ENCODE data around the gene NHSL2. TPM values are rescaled to one million over a fixed set of nuclear protein-coding genes. Genes with fewer than 3 reads are reported as not detected.

NHSL2 gene
- total RNA-seq, 2 experiments from 2014 or later = 0.21 to 0.50 TPM

DNA sequence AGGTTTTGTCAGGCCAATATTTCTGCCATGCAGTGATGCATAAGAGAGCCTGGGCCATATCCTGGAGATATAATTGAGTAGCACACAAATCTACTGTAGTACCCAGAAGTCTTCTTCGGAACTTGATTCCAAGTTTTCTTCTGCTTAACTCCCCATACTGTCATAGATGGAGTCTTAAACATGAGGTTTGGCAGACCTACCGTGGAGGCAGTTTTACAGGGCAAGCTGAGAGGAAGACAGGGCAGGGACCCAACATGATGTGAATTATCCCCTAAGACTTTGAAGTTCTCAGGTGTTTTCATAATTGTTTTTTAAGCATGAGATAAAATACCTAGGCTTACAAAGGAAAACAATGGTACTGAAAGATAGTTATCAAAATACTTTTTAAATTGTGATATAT is 18.2 kb downstream of the NHSL2 start:
- no peak overlapping the region for H3K4me3 Mint-ChIP-seq
- H3K27me3 Mint-ChIP-seq = peaks cover 4% of the 10 kb centered on the region
- no peak overlapping the region for H3K27ac Mint-ChIP-seq
- intact Hi-C loops (cut with DNase I, micrococcal nuclease) = no loop called here
- ATAC-seq (no peak), DNase-seq (no peak)
- ChIA-PET POLR2A (no interaction called here), CTCF (no interaction called here)
- H3K4me1 Mint-ChIP-seq = no peaks in the 10 kb centered on the region
- H3K36me3 Mint-ChIP-seq (ENCODE audit: low read depth) = no peaks in the 10 kb centered on the region
- no peaks in the 10 kb centered on the region for H3K9me3 Mint-ChIP-seq (ENCODE audit: low read depth)

DNA sequence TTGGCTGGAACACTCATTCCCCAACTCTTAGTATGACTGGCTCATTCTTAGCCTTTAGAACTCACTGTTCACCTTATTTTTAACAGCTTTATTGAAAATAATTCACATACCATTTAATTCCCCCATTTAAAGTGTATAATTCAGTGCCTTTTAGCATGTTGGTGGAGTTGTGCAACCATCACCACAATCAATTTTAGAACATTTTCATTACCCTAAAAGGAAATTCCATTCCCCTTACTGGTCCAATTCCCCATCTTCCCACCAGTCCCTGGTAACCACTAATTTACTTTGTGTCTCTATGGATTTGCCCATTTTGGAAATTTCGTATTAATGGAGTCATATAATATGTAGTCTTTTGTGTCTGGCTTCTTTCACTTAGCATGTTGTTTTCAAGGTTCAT is 19.7 kb downstream of the NHSL2 start:
- Mint-ChIP-seq H3K36me3 (ENCODE audit: low read depth) (no peaks in the 10 kb centered on the region), H3K27ac (no peak overlapping the region), H3K9me3 (ENCODE audit: low read depth) (no peaks in the 10 kb centered on the region), H3K4me1 (no peaks in the 10 kb centered on the region), H3K4me3 (no peak overlapping the region), H3K27me3 (peaks cover 7% of the 10 kb centered on the region)
- DNase-seq (no peak), ATAC-seq (no peak)
- ChIA-PET CTCF (no interaction called here), POLR2A (no interaction called here)
- intact Hi-C loops (cut with DNase I, micrococcal nuclease) = no loop called here

DNA sequence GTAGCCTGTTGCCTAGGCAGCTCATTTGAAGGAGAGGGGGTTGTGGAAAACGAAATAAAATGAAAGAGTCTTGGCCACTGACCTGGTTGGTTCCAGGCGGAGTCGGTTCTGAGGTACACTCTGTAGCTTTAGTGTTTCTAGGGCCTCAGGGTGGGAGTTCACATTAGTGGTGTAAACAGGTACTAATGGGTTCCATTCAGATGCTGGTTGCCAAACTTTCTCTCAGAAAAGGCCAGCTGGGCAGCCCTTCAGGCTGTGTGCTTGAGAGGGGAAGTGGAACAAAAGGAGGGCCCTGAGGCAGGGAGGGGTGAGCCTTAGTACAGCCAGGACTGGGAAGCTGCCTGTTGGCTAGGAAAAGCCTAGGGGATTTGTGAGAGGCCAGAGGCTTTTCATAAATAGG is 24.8 kb downstream of the NHSL2 start:
- H3K27me3 Mint-ChIP-seq = peaks cover 7% of the 10 kb centered on the region
- CTCF ChIA-PET = no interaction called here

DNA sequence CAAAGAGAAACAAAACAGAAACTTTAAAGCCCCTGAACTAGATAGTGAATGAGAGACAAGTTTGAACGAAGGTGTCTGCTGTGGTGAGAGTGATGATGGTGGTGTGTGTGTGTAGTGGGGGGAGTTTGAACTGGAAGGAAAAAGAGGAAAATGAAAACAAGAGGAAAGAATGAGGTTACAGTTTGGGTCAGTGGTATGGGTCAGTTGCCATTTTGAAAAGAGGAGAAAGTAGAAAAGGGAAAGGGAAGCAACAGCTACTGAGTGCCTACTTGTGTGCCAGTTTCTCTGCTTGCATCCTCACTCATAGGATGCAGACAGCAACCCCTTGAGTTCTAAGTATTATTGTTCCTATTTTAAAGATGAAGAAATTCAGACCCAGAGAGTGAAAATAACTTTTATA is 26.0 kb downstream of the NHSL2 start:
- intact Hi-C loops (cut with DNase I, micrococcal nuclease) = no loop called here
- Mint-ChIP-seq H3K9me3 (ENCODE audit: low read depth) (no peaks in the 10 kb centered on the region), H3K4me1 (no peaks in the 10 kb centered on the region), H3K27me3 (peaks cover 7% of the 10 kb centered on the region), H3K36me3 (ENCODE audit: low read depth) (no peaks in the 10 kb centered on the region), H3K27ac (no peak overlapping the region), H3K4me3 (no peak overlapping the region)
- POLR2A ChIA-PET = no interaction called here
- CTCF ChIA-PET = no interaction called here
- no peak for ATAC-seq
- no peak for DNase-seq

More for the DNA sequence above, 24.8 kb downstream of the NHSL2 start:
- no peak overlapping the region for H3K27ac Mint-ChIP-seq
- no peaks in the 10 kb centered on the region for H3K4me1 Mint-ChIP-seq
- DNase-seq (no peak), ATAC-seq (no peak)
- no peaks in the 10 kb centered on the region for H3K36me3 Mint-ChIP-seq (ENCODE audit: low read depth)
- POLR2A ChIA-PET = no interaction called here
- no peaks in the 10 kb centered on the region for H3K9me3 Mint-ChIP-seq (ENCODE audit: low read depth)
- intact Hi-C loops (cut with DNase I, micrococcal nuclease) = no loop called here
- no peak overlapping the region for H3K4me3 Mint-ChIP-seq

DNA sequence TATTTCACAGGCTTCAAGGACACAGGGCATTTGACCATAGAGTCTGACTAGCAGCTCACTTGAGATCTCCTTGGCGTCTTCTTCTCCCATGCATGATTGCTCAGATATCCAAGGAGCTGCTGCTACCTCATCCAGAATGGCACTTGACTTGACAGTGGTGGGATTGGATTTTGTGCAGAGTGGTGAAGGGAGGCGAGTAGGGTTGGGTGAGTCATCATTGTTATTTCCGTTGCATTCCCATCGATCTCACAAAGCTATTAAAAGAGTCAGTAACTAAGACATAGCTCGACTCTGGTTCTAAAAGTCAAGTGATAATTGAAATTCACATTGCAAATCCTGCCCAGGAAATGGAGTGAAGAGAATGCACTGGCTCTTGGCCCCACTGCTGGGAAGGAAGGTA is 27.7 kb downstream of the NHSL2 start:
- Mint-ChIP-seq H3K36me3 (ENCODE audit: low read depth) (no peaks in the 10 kb centered on the region), H3K4me1 (no peaks in the 10 kb centered on the region), H3K27me3 (peaks cover 3% of the 10 kb centered on the region), H3K4me3 (no peak overlapping the region), H3K9me3 (ENCODE audit: low read depth) (no peaks in the 10 kb centered on the region), H3K27ac (no peak overlapping the region)
- ATAC-seq = no peak
- CTCF ChIA-PET = interaction anchor here (0.6 kb wide), 1 partner anchor 12 kb away, joined by 4 read pairs; no protein-coding TSS in a partner anchor
- intact Hi-C loops (cut with DNase I, micrococcal nuclease) = no loop called here
- POLR2A ChIA-PET = no interaction called here
- no peak for DNase-seq

DNA sequence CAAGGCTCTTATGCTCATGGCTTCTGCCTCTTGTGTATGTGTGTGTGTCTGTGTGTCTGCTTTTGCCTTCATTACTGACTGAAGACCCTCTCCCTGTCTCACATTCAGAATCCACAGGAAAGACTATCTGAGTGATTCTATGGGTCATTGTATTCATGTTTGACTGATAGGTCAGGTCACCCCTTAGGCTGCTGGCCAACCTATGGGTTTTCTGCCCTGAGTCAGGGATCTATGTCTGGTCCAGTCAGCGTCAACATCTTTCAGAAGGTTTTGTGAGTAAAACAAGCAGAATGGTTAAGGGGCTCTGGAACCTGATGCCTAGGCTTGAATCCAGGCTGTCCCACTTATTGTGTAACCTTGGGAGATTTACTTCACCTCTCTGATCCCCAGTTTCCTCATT is 30.5 kb downstream of the NHSL2 start:
- no peaks in the 10 kb centered on the region for H3K36me3 Mint-ChIP-seq (ENCODE audit: low read depth)
- peaks cover 2% of the 10 kb centered on the region for H3K27me3 Mint-ChIP-seq
- POLR2A ChIA-PET = no interaction called here
- intact Hi-C loops (cut with DNase I, micrococcal nuclease) = no loop called here
- DNase-seq (no peak), ATAC-seq (no peak)
- CTCF ChIA-PET = interaction anchor here (1.1 kb wide), 1 partner anchor 81 kb away, joined by 3 read pairs; no protein-coding TSS in a partner anchor
- no peaks in the 10 kb centered on the region for H3K4me1 Mint-ChIP-seq
- H3K9me3 Mint-ChIP-seq (ENCODE audit: low read depth) = no peaks in the 10 kb centered on the region
- H3K27ac Mint-ChIP-seq = no peak overlapping the region
- H3K4me3 Mint-ChIP-seq = no peak overlapping the region

DNA sequence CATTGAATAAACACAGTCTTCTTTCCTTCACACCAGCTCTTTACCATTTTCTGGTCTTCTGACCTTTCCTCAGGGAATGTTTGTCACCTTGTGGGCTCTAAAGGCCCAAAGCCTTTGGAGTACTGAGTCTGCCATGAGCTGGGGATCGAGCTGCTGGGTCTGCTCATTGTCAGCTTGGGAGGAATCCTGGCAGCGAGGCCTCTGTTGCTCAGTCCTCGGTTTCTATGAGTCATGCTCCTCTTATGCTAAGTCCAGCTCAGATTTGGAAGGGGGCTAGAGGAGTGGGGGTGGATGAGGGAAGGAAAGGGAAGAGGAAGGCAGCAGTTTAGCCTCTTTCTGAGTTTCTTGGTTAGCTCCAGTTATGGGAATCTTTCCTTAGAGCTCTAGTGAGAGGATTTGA is 31.1 kb downstream of the NHSL2 start:
- ATAC-seq = no peak

DNA sequence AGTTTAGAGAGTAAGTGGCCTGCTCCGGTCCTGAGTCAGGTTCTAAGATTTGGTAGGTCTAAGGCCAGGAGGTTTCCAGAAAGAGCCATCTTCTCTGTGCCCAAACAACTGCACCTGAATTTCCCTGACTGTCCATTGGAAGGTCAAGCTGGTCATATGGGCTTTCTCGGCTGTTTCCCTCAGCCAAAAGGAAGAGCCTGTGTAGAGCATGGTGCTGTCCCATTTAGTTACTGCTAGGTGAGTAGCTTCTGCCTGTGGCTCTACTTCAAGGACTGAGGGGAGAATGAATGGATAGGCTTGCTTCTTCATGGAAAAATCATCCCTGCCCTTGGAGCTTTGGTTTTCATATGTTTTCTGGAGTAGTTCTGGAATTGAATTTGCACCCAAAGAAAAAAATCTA is 33.7 kb downstream of the NHSL2 start:
- DNase-seq = no peak
- no peak for ATAC-seq
- H3K27me3 Mint-ChIP-seq = peaks cover 2% of the 10 kb centered on the region
- H3K9me3 Mint-ChIP-seq (ENCODE audit: low read depth) = no peaks in the 10 kb centered on the region
- ChIA-PET CTCF (no interaction called here), POLR2A (no interaction called here)
- H3K4me3 Mint-ChIP-seq = no peak overlapping the region
- intact Hi-C loops (cut with DNase I, micrococcal nuclease) = no loop called here
- no peaks in the 10 kb centered on the region for H3K4me1 Mint-ChIP-seq
- no peak overlapping the region for H3K27ac Mint-ChIP-seq
- H3K36me3 Mint-ChIP-seq (ENCODE audit: low read depth) = no peaks in the 10 kb centered on the region

More for the DNA sequence above, 31.1 kb downstream of the NHSL2 start:
- intact Hi-C loops (cut with DNase I, micrococcal nuclease) = no loop called here
- no peak overlapping the region for H3K27ac Mint-ChIP-seq
- no peak for DNase-seq
- H3K4me3 Mint-ChIP-seq = no peak overlapping the region
- H3K27me3 Mint-ChIP-seq = peaks cover 2% of the 10 kb centered on the region
- ChIA-PET CTCF (interaction anchor here (0.5 to 1.1 kb wide), 3 partner anchors 56 to 352 kb away, joined by 3 read pairs; no protein-coding TSS in a partner anchor), POLR2A (no interaction called here)
- no peaks in the 10 kb centered on the region for H3K4me1 Mint-ChIP-seq
- no peaks in the 10 kb centered on the region for H3K36me3 Mint-ChIP-seq (ENCODE audit: low read depth)
- H3K9me3 Mint-ChIP-seq (ENCODE audit: low read depth) = no peaks in the 10 kb centered on the region

DNA sequence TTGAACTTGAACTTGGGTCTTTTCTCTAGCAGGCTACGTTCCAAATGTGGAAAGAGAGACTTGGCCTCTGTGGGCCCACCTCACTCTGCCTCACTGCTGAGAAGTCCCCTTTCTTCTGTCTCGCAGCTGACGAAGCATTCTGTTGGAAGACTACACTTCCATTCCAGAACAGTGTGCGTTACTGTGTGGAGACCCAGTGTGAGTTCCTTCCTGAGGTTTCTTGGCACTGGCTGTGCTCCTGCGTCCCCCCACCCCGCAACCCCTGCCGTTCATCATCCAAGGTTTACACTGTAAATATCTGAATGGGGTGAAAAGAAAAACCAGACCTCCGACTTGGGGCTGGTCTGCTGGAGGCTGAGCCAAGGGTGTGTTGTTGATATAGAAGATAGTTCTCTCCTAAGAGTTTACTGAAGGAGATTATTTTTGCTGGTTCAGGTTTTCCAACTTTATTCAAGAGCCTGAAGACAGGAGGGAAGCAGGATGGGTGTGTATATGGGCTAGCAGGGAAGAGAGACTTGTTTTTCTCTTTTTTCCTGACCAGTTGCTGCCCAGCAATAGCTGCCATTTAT is 34.7 kb downstream of the NHSL2 start:
- Mint-ChIP-seq H3K4me3 (no peak overlapping the region), H3K36me3 (ENCODE audit: low read depth) (no peaks in the 10 kb centered on the region), H3K9me3 (ENCODE audit: low read depth) (no peaks in the 10 kb centered on the region), H3K27me3 (peaks cover 2% of the 10 kb centered on the region), H3K4me1 (no peaks in the 10 kb centered on the region), H3K27ac (no peak overlapping the region)
- POLR2A ChIA-PET = interaction anchor here (0.6 kb wide), 1 partner anchor 33 kb away, joined by 3 read pairs; no protein-coding TSS in a partner anchor
- ATAC-seq = no peak
- CTCF ChIA-PET = no interaction called here
- intact Hi-C loops (cut with DNase I, micrococcal nuclease) = no loop called here
- DNase-seq = no peak

DNA sequence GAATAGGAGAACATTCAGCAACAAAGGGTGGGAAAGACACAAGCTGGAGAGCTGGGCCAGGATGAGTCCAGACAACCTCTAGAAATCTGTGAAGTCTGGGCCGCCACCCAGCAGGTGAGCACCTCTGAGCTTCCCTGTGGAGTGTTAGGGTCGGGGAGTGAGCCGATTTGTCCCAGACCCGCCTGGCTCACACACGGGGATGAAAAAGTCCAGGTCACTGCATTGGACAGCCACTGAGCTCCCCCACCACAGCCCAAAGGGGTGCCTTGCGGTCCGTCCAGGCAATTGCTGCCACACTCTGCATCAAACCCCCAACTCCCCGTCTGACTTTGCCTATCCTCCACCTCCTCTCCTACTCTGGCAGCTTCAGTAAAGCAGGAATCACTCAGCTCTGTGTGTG is 38.7 kb downstream of the NHSL2 start:
- ChIA-PET CTCF (no interaction called here), POLR2A (no interaction called here)
- intact Hi-C loops (cut with DNase I, micrococcal nuclease) = no loop called here
- H3K36me3 Mint-ChIP-seq (ENCODE audit: low read depth) = no peaks in the 10 kb centered on the region
- ATAC-seq (no peak), DNase-seq (no peak)
- H3K9me3 Mint-ChIP-seq (ENCODE audit: low read depth) = no peaks in the 10 kb centered on the region
- no peak overlapping the region for H3K4me3 Mint-ChIP-seq
- peaks cover 2% of the 10 kb centered on the region for H3K27me3 Mint-ChIP-seq
- H3K4me1 Mint-ChIP-seq = no peaks in the 10 kb centered on the region
- no peak overlapping the region for H3K27ac Mint-ChIP-seq

DNA sequence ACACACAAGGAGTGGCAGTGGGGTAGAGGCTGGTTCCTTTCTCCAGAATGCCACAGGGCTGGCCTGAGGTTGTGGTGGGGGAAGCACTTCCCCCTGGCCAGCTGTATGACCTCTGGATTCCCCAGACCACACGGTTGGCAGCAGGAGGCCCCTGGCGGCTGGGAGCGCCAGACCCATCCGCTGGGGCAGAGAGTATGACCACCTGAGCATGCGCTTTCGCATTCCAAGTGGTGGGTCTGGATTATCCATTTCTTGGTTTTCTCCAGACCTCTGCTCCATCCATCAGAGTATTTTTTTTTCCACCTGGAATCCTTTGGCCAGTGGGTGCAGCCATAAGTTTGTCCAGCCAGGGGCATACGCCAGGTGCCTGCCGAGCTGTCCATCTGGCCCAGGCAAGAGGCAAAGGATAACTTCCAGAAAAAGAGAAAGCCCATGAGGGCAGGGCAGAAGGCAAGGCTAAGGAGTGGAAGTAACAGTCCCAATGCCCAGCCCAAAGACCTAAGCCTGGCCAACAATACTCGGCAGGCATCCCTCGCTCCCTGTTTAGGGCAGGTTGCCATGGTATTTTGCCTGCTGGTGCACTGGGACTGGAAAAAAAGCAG is 39.3 kb downstream of the NHSL2 start:
- H3K9me3 Mint-ChIP-seq (ENCODE audit: low read depth) = no peaks in the 10 kb centered on the region
- H3K27me3 Mint-ChIP-seq = peaks cover 2% of the 10 kb centered on the region
- CTCF ChIA-PET = no interaction called here
- no peaks in the 10 kb centered on the region for H3K4me1 Mint-ChIP-seq
- intact Hi-C loops (cut with DNase I, micrococcal nuclease) = no loop called here
- ATAC-seq = no peak
- no peak overlapping the region for H3K4me3 Mint-ChIP-seq
- POLR2A ChIA-PET = no interaction called here
- no peak overlapping the region for H3K27ac Mint-ChIP-seq
- no peak for DNase-seq
- no peaks in the 10 kb centered on the region for H3K36me3 Mint-ChIP-seq (ENCODE audit: low read depth)

DNA sequence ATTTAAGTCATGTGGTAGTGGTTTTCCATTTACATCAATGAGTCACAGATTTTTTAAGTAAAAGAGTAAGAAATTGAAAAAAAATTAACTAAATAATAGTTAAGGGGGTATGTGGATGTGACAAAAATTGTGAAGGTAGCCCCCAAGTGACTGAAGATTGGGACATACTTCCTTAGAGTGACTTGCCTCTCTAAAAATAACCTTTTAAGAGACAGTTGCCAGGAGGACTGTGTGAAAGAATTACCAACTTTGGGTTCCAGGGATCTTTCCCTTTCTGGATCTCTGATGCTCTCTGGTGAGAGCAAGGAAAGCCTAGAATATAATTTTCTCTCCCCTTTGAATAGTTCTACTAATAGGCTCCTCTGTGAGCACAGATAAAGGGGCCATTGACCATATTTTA is 42.7 kb downstream of the NHSL2 start:
- Mint-ChIP-seq H3K4me3 (no peak overlapping the region), H3K27ac (no peak overlapping the region), H3K36me3 (ENCODE audit: low read depth) (no peaks in the 10 kb centered on the region), H3K27me3 (no peaks in the 10 kb centered on the region), H3K9me3 (ENCODE audit: low read depth) (no peaks in the 10 kb centered on the region), H3K4me1 (no peaks in the 10 kb centered on the region)
- DNase-seq = no peak
- intact Hi-C loops (cut with DNase I, micrococcal nuclease) = no loop called here
- no peak for ATAC-seq
- CTCF ChIA-PET = interaction anchor here (0.6 to 0.8 kb wide), 2 partner anchors 402 to 1904 kb away, joined by 3 read pairs; no protein-coding TSS in a partner anchor
- POLR2A ChIA-PET = no interaction called here
